Measurements from ENCODE around the gene SUGP2.

SUGP2 gene

DNA sequence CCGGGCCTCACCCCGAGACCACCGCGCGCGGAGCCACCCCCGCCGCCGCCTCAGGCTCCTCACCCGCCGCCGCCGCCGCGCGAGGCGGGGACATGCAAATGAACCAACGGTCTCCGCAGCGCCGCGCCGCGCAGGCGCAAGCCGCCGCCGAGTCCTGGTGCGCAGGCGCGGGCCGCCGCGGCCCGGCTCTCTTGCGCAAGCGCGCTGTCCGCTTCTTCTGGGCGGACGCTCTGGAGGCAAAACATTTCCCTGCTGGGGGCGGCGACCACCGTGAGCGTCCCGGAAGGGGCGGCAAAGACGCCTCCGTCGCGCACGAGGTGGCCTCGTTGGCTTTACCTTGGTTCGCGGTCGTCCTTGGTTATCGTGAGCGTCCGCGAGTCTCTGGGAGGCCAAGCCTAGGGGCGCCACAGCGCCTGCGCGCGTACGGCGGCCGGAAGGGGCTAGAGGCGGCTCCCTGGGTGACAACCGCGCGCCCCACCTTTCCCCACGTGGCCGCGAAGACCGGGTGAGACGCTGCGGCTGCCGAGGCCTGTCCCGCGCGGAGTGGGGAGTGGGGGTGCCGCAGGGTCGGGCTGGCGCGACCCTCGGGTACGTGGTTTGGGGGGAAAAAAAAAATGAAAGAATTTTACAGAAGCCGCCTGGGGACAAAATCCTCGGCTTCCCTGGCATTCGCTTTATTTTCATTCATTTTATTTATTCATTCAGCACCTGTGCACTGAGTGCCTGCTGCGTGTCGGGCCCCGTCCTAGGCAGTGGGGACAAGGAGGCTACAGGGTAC, at the start of gene SUGP2, which contains the start of gene ARMC6:
Gene SUGP2 (minus strand): TSS at position 92 of the 778 bp plus-strand sequence. CDS start 2,446 bp downstream, outside the sequence.
Gene ARMC6 (plus strand): TSS at position 178 of the 778 bp plus-strand sequence. CDS start 607 bp downstream, outside the sequence.
- peak; percentile 97 for DNase-seq (ENCODE audit: low read depth, low spot score)

DNA sequence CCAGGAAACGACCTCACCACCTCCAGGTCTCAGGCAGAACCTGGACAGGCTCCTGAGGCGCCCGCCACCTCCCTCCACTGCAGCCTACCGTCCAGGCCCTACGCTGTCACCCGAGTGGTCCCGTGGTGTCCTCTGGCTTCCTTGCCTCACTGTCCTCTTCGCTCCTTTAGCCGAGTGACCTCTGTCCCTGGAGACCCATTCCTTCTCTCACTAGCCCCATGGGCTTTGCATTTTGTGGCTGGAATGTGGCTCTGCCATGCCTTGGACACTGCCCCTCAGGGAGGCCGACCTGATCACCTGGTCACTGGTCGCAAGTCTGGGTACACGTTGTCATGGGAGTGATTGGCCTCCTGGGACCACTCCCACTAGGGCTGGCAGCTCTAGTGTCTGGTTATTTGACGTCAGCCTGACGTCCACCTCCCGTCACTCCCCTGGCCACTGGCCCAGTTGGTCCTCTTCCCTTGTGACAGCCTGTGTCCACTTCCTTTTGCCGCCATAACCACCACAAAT, 48.4 kb upstream of the SUGP2 start:
- DNase-seq (ENCODE audit: low read depth, low spot score) = no peak

DNA sequence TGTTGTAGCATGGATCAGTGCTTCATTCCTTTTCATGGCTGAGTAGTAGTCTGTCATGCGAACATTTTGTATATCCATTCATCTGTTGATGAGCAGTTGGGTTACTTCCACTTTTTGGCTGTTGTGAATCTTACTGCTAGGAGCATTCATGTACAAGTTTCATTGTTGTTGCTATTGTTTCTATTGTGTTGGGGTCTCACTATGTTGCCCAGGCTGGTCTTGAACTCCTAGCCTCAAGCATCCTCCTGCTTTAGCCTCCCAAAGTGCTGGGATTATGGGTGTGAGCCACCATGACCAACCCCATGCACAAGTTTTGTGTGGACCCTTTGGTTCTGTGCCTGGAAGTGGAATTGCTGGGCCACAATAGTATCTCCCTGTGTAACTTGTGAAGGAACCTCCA, 46.3 kb upstream of the SUGP2 start:
- DNase-seq (ENCODE audit: low read depth, low spot score) = no peak

DNA sequence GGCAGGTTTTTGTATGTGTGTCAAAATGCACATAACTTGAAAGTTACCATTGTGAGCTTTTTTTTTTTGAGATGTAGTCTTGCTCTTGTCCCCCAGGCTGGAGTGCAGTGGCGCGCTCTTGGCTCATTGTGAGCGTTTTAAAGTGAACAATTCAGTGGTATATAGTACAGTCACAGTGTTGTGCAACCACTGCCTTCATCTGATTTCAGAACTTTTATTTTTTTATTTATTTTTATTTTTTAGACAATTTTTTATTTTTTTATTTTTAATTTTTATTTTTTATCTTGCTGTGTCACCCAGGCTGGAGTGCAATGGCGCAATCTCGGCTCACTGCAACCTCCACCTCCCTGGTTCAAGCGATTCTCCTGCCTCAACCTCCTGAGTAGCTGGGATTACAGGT, 45.5 kb upstream of the SUGP2 start:
- no peak for DNase-seq (ENCODE audit: low read depth, low spot score)

DNA sequence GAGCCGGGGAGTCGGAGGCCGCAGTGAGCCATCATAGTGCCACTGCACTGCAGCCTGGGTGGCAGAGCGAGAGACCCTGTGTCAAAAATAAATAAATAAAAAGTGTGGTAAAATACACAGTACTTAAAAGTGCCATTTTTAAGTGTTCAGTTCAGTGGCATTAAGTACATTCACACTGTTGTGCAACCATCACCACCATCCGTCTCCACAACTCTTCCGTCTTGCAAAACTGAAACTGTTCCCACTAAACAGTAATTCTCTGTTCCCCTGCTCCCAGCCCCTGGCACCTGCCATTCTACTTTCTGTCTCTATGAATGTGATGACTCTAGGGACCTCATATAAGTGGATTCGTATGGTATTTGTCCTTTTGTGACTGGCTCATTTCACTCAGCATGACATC, 43.8 kb upstream of the SUGP2 start:
- no peak for DNase-seq (ENCODE audit: low read depth, low spot score)

DNA sequence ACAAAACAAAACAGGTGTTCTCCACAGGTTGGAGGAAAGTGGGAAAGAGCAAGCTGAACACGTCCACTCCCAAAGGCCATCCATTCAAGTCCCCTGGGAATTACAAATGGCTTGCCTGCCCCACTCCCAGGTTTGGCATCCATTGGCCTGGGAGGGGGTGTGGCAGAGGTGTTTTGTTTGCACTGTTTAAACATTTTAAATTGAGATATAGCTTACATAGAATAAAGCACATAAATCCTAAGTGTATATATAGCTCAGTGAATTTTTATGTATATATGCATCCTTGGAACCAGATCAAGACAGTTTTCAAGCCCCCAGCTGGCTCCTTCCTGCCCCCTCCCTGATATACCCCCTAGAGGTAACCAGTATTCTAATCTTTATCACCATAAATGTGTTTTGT, 43.2 kb upstream of the SUGP2 start:
- DNase-seq (ENCODE audit: low read depth, low spot score) = no peak

DNA sequence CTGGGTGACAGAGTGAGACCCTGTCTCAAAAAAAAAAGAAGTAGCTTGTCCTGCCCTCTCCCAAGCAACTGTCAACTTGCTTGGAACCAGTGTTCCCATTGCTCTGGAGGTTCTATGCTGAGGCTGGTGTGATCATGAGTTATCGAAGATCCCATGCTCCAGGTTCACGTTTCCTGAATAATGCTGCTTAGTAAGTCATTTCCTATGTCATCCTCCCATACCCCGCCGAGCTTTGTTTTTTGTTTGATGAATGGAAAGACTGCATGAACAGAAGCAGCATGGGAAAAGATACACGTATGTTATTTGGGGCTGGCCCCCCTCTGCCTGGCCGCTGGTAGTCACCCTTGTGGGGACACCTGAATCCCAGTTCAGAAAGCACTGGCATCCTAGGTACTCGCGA, 41.8 kb upstream of the SUGP2 start:
- no peak for DNase-seq (ENCODE audit: low read depth, low spot score)

DNA sequence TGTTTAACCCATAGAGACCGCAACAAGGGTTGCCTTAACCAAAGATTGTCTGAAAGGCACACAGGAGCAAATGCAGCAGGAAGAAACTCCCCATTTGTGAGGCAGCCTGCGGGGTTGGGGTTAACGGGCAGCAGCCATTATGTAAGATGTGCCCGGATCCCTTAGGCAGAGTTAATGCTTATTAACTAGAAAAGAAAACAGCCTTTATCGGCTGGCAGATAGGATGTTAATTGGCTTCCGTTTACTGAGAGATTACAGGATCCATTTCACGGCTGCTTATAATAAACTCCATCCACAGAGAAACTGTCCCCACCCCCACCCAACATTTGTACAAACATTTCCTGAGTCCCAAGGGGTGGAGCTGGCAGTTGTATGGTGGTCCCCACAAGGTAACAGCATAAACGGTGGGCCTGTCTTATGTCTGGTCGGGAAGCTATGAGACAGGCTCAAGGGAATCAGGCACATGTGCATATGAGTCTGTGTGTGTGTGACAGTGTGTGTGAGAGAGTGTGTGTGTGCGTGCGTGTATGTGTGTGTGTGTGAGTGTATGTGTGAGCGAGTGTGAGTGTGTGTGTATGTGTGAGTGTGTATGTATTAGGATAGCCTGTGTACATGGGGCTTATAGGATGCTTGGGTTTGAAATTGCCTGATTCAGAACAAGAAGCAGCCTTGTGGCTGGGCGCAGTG, 41.0 kb upstream of the SUGP2 start:
- no peak for DNase-seq (ENCODE audit: low read depth, low spot score)

DNA sequence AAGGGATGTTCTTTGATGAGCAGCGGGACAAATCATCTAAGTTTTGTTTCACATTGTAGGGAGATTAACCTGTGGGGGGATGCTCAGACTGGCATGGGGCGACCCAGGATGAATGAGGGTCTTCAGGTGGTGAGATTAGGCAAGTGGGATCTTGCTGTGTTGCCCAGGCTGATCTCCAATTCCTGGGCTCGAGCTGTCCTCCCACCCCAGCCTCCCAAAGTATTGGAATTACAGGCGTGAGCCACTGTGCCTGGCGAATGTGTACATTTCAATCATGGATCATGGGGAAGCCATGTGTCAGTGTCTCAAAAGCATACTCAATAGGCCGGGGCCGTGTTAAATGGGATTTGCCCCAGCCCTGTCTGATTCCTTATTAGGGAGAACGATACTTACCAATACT, 38.6 kb upstream of the SUGP2 start:
- DNase-seq (ENCODE audit: low read depth, low spot score) = no peak

DNA sequence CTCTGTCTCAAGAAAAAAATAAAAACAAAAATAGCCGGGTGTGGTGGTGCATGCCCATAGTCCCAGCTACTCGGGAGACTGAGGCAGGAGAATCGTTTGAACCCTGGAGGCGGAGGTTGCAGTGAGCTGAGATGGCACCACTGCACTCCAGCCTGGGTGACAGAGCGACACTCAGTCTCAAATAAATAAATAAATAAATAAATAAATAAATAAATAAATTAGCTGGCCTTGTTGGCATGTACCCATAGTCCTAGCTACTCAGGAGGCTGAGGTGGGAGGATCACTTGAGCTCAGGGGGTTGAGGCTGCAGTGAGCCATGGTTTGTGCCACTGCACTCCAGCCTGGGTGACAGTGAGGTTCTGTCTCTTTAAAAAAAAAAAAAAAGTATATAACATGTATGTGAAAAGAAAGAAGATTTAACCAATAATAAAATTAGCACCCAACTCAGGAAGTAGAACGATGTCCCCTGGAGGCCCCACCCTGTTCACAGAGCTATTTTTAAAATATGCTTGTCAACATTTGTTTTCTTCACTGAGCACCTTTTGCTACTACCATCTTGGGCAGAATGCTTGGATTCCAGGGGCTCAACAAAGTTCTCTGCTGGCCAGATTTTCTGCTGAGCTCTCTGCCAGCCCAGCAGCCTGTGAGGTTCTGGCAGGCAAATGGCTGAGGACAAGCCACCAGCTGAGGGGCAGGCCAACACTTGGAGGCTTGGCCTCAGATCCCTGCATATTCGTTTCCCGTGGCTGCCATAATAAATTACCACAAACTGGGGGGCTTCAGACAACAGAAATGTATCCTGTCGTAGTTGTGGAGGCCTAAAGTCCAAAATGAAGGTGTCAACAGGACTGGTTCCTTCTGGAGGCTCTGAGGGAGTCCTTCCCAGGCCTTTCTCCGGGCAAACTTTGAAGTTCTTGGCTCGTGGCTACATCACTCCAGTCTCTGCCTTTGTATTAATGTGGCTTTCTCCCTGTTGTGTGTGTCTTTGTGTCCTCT, 35.6 kb upstream of the SUGP2 start:
- DNase-seq (ENCODE audit: low read depth, low spot score) = no peak

DNA sequence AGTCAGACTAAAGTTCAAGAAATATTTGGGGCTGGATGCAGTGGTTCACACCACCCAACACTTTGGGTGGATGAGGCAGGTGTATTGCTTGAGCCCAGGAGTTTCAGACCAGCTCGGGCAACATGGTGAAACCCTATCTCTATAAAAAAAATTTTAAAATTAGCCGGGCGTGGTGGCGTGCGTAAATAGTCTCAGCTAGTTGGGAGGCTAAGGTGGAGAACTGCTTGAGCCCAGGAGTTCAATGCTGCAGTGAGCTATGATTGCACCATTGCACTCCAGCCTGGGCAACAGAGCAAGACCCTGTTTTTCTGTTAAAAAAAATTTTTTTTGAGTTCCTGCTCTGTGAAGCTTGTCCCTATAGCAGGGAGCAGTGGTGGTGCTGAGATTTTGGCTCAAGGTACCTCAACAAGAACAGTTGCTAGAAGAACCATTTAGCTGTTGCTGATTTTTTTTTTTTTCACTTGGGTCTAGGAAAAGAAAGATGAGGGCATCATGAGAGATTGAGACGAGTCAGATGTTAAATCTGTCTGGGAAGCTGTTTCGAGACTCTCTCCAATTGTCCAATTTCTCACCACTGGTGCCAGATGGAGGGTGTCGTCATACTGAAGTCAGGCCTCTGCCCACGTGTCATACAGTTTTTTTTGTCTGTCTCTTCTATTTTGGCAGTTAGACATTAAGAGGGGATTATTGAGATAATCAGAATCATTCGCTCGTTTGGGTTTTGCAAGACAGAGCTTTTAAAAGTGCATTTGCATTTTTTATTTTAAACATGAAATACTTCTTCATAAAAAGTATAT, 34.2 kb upstream of the SUGP2 start:
- no peak for DNase-seq (ENCODE audit: low read depth, low spot score)

DNA sequence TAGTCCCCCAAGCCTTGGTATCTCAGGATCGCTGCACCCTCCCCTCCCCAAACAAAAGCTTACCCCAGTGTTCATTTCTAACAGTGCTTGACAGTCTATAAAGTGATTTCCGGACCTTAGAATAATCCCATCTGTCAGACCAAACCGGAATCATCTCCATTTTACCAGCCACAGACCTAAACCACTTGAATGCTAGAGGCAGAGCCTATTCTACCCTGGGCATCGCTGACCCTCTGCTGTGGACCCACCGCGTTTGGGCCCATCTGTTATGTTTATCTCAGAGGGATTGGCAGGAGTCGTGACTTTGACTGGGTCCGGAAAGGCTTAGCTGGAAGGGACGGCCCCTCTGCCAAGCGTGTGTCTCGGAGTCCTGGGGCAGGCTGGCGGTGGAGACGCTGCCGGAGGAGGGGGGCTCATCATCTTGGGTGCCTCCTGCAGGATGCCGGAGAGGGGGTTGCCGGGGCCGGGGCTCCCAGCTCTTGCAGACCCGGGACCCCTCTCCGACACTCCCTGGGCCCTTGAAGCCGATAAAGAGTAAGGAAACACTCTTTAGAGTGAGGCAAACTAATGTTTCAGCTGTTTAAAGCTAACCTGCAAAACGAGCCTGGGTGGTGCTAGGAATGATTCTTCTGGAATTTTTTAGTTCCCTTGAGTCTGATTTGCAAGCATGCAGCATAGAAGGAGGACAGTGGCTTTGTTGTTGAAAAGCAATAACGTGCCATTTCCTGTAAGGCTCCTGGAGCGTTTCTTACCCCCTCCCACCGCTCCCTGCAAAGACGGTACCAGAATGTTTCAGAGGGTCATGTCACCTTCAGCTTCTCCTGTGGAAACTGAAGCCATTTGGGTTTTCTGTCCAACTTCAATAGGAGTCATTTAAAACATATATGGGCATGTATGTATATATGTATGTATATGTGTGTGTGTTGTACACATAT, 31.8 kb upstream of the SUGP2 start:
- peak; percentile 29 for DNase-seq (ENCODE audit: low read depth, low spot score)

DNA sequence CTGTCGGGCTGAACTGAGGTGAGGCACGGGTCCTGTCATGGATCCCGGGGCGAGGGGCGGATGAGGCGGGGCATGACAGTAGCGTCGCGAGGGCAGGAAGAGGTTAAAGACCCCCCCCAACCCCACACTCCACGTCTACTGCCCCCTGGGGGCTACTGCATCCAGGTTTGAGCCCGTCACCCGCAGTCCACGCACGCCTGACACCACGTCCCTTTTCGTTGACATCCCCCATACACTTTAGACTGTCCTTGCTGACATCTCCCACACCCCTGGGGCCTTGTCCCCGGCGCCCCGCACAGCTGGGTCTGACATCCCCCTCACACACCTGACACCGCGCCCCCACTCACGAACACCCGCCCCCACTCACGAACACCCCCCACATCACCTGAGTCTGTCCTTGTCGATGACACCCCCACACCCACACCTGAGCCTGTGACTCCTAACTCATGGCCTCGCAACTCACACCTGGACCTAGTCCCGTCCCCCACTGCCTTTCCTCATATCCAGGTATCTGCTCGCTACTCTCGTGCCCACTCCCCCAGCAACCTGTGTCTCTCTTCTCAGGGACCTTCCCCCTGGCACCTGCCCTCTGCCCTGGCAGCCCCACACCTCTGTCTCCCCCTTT, 30.9 kb upstream of the SUGP2 start:
- DNase-seq (ENCODE audit: low read depth, low spot score) = no peak

DNA sequence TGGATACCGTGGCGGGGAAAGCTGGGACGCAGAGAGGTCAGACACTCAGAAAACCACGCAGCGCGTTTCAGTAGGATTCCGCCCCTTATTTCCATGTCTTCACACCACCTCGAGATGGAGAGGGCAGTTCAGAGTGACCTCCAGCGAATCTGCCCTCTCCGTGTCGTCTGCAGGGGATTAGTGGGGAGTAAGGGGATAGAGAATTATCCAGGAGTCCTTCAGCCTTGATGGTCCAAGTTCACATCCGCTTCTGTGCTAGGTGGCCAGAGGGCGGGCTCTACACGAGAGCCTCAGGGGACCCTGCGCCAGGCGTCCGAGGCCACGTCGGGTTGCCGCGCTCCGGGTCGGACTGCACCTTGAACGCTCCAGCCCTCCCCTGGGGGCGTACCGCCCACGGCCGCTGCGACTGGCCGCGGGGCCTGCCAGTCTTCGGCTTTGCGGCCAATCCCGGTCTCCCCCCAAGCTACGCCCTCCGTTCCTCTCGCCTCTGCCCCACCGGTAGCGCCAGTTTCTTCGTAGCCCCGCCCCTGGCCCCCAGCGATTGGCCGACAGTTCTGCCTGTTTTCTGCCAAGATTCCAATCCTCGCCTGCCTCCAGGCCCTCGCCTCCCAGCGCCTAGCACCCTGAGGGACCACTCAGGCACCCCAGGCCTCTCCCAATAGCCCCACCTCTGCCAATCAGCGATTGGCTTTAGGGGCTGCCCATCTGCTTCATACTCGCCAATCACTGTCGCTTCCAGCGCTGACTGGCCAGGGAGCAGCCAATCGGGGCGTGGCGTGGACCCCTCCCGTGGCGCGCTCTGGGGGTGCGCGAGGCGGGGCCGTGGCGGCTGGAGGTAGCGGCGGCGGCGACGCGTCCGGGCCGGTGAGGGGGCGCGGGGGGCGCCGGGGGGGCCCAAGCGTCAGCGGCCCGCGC, 30.1 kb upstream of the SUGP2 start, which contains the start of gene SLC25A42:
Gene SLC25A42 (plus strand): TSS at position 812 of the 915 bp plus-strand sequence. CDS start 32,131 bp downstream, outside the sequence.
- DNase-seq (ENCODE audit: low read depth, low spot score) = peak; percentile 100

DNA sequence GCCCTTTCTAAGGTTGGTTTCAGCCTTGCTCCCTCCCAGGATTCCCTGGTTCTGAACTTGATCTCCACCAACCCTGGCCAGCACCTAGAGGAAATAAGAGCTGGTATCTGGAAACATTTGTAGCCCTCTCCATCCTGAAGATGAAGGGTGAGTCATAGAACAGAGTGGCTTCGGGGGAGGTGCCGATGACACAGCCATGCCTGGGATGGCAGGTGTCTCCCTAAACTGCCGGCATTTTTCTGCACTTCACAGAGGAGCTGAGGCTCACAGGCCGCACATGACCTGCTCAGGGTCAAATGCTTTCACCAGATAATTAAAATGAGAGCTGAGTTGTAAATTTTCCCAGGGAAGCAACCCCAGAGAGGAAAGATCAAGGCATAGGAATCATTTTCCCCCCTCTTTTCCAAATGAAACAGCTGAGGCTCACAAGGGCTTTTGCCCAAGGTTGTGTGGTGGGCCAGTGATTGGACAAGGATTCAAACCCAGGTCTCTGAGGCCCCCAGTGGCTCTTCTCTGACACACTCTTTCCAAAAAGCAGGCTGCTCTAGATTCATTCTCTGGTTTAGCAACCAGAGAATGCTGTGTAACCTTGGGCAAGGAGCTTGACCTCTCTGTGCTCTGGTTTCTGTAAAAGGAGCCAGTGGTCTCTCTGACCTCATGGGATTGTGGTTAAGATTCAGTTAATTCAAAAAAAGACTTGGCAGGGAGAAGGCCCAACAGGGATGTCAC, 29.3 kb upstream of the SUGP2 start:
- peak; percentile 35 for DNase-seq (ENCODE audit: low read depth, low spot score)

DNA sequence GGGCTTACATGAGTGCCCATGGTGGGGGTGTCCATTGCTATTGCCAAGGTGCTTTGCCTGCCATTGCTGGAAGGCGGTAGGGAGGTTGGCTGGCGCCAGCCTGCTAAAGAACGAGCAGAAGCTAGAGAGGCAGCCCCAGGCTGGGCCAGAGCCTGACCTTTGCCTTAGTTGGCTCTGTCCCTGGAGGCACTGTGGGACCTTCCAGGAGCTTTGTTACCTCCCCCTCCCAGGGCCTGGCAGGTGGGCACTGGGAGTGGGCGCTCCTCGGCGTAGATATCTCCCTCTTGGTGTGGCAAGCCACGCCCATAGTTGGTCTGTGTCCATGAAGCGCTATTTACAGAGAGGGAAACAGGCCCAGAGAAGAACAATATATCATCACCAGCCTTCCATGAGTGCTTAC, 28.2 kb upstream of the SUGP2 start:
- DNase-seq (ENCODE audit: low read depth, low spot score) = no peak

Data from astrocyte of the hippocampus (primary cell).